ENCODE measurements around the gene TFB1M. TPM values are rescaled to one million over a fixed set of nuclear protein-coding genes. Genes with fewer than 3 reads are reported as not detected.

TFB1M gene
- total RNA-seq, 1 experiment from 2014 or later, result 19.5 TPM

DNA sequence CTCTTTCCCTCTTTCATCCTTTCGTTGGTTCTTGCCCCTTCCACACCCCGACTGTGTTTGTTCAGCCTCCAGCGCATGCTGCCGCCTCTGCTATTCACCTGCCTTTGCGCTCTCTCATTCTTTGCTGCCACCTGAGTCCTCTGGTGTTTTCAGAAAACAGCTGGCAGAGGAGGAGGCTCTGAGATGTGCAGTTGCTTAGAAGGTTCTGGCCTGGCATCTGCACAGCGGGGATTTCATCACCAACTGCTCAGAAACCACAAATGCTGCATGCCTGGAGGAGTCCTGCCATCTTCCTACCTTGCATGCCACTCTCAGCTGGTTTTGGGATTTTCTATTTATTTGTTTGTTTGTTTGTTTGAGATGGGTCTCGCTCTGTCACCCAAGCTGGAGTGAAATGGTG, 89.7 kb downstream of the TFB1M start:
- Histone ChIP-seq H2AFZ (no peak overlapping the region), H3K9me2 (ENCODE audit: insufficient read depth) (no peaks in the 10 kb centered on the region), H3F3A (ENCODE audit: insufficient read depth, low read depth) (peaks cover 20% of the 10 kb centered on the region), H4K20me1 (ENCODE audit: insufficient read depth) (no peaks in the 10 kb centered on the region), H3K9me3 (ENCODE audit: insufficient read depth, low read depth) (no peaks in the 10 kb centered on the region), H3K27me3 (ENCODE audit: insufficient read depth, low read depth) (no peaks in the 10 kb centered on the region), H3K4me1 (replicated peaks; ENCODE audit: insufficient read depth) (peaks cover 25% of the 10 kb centered on the region), H3K27ac (peak overlapping the region; percentile 92), H3K4me3 (no peak overlapping the region), H3K36me3 (ENCODE audit: low read depth) (no peaks in the 10 kb centered on the region), H3K79me2 (ENCODE audit: low read depth) (no peaks in the 10 kb centered on the region), H3K4me2 (0 out of 2 replicates have a peak overlapping the region, but pooled peaks have one; percentile 14)
- no peak for TF ChIP-seq EZH2 (IDR thresholded peaks at IDR 0.05; ENCODE audit: low read depth)
- TF ChIP-seq, protein P1, sequence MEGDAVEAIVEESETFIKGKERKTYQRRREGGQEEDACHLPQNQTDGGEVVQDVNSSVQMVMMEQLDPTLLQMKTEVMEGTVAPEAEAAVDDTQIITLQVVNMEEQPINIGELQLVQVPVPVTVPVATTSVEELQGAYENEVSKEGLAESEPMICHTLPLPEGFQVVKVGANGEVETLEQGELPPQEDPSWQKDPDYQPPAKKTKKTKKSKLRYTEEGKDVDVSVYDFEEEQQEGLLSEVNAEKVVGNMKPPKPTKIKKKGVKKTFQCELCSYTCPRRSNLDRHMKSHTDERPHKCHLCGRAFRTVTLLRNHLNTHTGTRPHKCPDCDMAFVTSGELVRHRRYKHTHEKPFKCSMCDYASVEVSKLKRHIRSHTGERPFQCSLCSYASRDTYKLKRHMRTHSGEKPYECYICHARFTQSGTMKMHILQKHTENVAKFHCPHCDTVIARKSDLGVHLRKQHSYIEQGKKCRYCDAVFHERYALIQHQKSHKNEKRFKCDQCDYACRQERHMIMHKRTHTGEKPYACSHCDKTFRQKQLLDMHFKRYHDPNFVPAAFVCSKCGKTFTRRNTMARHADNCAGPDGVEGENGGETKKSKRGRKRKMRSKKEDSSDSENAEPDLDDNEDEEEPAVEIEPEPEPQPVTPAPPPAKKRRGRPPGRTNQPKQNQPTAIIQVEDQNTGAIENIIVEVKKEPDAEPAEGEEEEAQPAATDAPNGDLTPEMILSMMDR (conservative IDR thresholded peaks at IDR 0.05), result no peak
- intact Hi-C loops (cut with micrococcal nuclease; ENCODE audit: unreplicated experiment), result loop anchor here (1.0 kb wide), 2 partner anchors 24 to 39 kb away; no protein-coding TSS in a partner anchor
- CTCF ChIA-PET, result no interaction called here
- no peak for DNase-seq
- no TSS peak for BruUV-seq (replicated peaks)
- POLR2A ChIA-PET (ENCODE audit: unreplicated experiment), result no interaction called here

DNA sequence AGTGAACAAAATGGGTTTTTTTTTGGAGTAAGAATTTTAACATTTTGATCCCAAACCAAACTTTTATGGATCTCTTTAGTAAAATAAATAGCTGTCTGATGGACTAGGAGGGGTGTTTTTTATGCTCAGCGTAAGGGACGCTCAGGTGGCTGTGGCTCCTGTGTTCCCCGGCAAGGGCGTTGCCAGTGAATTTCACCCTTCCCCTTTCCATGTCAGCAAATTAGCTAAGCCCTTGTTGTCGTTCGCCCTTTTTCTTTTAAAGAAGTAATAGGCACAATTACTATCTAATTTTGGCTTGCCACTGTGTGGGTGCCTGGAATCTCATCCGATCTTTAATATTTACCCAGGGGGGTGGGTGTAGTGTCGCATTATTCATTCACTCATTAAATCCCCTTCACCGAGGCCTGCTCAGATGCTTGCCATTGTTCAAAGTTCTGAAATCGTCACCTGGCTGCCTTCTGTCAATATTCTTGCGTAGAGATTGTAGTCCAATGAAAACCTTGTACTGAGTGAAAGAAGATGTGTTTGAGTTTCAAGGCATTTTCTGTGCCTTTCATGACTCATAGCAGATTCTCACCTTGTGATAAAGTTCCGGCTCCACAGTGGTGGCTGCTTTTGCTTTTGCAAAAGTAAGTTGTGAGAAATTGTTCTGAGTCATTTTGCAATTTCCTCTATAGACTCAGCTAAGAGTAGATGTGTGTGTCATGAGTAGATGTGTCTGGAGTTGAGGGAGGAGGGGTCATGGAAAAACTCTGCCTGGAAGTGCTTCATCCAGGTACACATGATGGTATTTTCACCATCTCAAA, 90.4 kb downstream of the TFB1M start:
- Histone ChIP-seq H3F3A (ENCODE audit: insufficient read depth, low read depth) (peaks cover 20% of the 10 kb centered on the region), H3K79me2 (ENCODE audit: low read depth) (no peaks in the 10 kb centered on the region), H3K9me3 (ENCODE audit: insufficient read depth, low read depth) (no peaks in the 10 kb centered on the region), H3K27me3 (ENCODE audit: insufficient read depth, low read depth) (no peaks in the 10 kb centered on the region), H3K4me2 (peak overlapping the region; percentile 63), H3K4me1 (replicated peaks; ENCODE audit: insufficient read depth) (peaks cover 25% of the 10 kb centered on the region), H3K9me2 (ENCODE audit: insufficient read depth) (no peaks in the 10 kb centered on the region), H3K36me3 (ENCODE audit: low read depth) (no peaks in the 10 kb centered on the region), H3K27ac (peak overlapping the region; percentile 92), H2AFZ (peak overlapping the region; percentile 59; the same call in 1 of the 2 replicates), H4K20me1 (ENCODE audit: insufficient read depth) (no peaks in the 10 kb centered on the region), H3K4me3 (peak overlapping the region; percentile 9; the same call in 1 of the 2 replicates)
- TF ChIP-seq, protein P1 (conservative IDR thresholded peaks at IDR 0.05), result no peak
- TF ChIP-seq EZH2 (IDR thresholded peaks at IDR 0.05; ENCODE audit: low read depth), result no peak
- intact Hi-C loops (cut with micrococcal nuclease; ENCODE audit: unreplicated experiment), result loop anchor here (1.0 kb wide), 2 partner anchors 24 to 39 kb away; no protein-coding TSS in a partner anchor
- peak; percentile 43 to 97 for DNase-seq
- ChIA-PET POLR2A (ENCODE audit: unreplicated experiment) (interaction anchor here (0.5 to 0.6 kb wide), 2 partner anchors 38 to 250 kb away, joined by 4 to 5 read pairs; no protein-coding TSS in a partner anchor), CTCF (no interaction called here)
- no TSS peak for BruUV-seq (replicated peaks)

DNA sequence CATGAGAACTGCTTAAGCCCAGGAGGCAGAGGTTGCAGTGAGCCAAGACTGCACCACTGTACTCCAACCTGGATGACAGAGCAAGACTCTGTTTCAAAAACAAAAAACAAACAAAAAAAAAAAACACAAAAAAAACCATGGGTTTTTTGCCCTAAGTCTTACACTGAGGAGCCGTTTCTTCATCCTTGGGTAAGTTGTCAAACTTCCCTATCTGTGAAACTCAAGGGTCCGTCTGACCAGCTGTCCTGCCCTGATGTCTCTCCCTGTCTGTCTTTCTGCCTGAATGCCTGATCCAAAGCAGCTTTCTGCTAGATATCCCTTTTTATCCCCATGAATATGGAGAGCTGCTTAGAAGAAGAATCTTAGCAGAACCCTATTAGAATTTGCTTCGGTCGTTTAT, 91.8 kb downstream of the TFB1M start:
- Histone ChIP-seq H3K4me1 (replicated peaks; ENCODE audit: insufficient read depth) (peaks cover 25% of the 10 kb centered on the region), H3F3A (ENCODE audit: insufficient read depth, low read depth) (peaks cover 20% of the 10 kb centered on the region), H3K36me3 (ENCODE audit: low read depth) (no peaks in the 10 kb centered on the region), H3K4me2 (no peak overlapping the region), H3K9me3 (ENCODE audit: insufficient read depth, low read depth) (no peaks in the 10 kb centered on the region), H3K79me2 (ENCODE audit: low read depth) (no peaks in the 10 kb centered on the region), H3K27me3 (ENCODE audit: insufficient read depth, low read depth) (no peaks in the 10 kb centered on the region), H3K9me2 (ENCODE audit: insufficient read depth) (no peaks in the 10 kb centered on the region), H3K27ac (no peak overlapping the region), H2AFZ (no peak overlapping the region), H4K20me1 (ENCODE audit: insufficient read depth) (no peaks in the 10 kb centered on the region), H3K4me3 (no peak overlapping the region)
- no peak for DNase-seq
- intact Hi-C loops (cut with micrococcal nuclease; ENCODE audit: unreplicated experiment), result no loop called here
- CTCF ChIA-PET, result no interaction called here
- BruUV-seq (replicated peaks), result no TSS peak
- TF ChIP-seq EZH2 (IDR thresholded peaks at IDR 0.05; ENCODE audit: low read depth), result no peak
- TF ChIP-seq, protein P1 (conservative IDR thresholded peaks at IDR 0.05), result no peak
- POLR2A ChIA-PET (ENCODE audit: unreplicated experiment), result no interaction called here
